Measurements from ENCODE around the gene EXOSC1. TPM values are rescaled to one million over a fixed set of nuclear protein-coding genes. Genes with fewer than 3 reads are reported as not detected.

The EXOSC1 gene
- total and polyA plus RNA-seq, 2 donors (not counting 3 experiments of a cell fraction or from before 2014, with no cell fraction given) = 50.7 to 52.9 TPM

DNA sequence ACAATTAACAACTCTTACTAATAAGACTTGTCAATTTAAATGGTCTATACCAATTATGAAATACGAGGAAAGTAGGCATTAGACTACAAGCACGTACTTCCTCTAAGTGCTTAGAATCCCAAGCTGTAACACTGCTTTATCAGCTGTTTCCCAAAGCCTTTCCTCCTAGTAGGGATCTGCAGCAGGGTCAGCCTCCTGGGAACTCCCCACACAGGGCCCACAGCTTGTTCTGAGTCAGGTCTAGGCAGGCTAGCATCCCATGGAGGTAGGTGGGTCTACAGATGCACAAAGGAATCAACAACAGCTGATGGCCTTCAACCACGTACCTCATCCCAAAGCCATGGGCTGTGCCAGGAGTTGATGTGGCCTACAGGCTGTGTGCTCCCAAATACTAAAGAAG, 37.7 kb upstream of the EXOSC1 start:
- H3K27ac ChIP-seq (ENCODE audit: insufficient read depth, low read depth, low read length) = no peak overlapping the region
- no peak overlapping the region for H3K4me2 ChIP-seq (ENCODE audit: insufficient read depth, low read length)
- H3K79me2 ChIP-seq (ENCODE audit: control insufficient read depth, insufficient read depth, low read length) = peaks cover 43% of the 10 kb centered on the region
- no TSS peak for BruUV-seq (replicated peaks)
- DNase-seq (ENCODE audit: low read depth, low spot score) (peak; percentile 53), FAIRE-seq (no peak)
- dilution Hi-C loops (cut with MboI; ENCODE audit: extremely low pct_ligation_motif_present, low sequenced_read_pairs) (no loop called here), intact Hi-C loops (cut with micrococcal nuclease) (no loop called here)
- H3K9ac ChIP-seq (replicated peaks; ENCODE audit: extremely low read depth, insufficient read depth, low read length) = no peak overlapping the region
- H4K20me1 ChIP-seq (replicated peaks; ENCODE audit: control insufficient read depth, extremely low read depth, insufficient read depth, low read length) = peaks cover 2% of the 10 kb centered on the region
- TF ChIP-seq JUN (IDR thresholded peaks at IDR 0.05; ENCODE audit: borderline replicate concordance, insufficient read depth, insufficient read length, low read depth) (no peak), GATA2 (IDR thresholded peaks at IDR 0.05; ENCODE audit: insufficient read depth, insufficient read length, low read depth, low read length) (no peak), POLR2AphosphoS5 (IDR thresholded peaks at IDR 0.05; ENCODE audit: insufficient read depth, low read depth, low read length) (no peak), MAX (IDR thresholded peaks at IDR 0.05; ENCODE audit: insufficient read depth, insufficient read length) (no peak), CTCF (IDR thresholded peaks at IDR 0.05; ENCODE audit: extremely low read depth in 1 of 2, insufficient read depth in 1 of 2, low read depth in 1 of 2, low read length in 2 of 2) (no peak), FOS (IDR thresholded peaks at IDR 0.05; ENCODE audit: borderline replicate concordance, insufficient read depth, low read length) (no peak)
- H2AFZ ChIP-seq (ENCODE audit: low read depth, low read length) = no peak overlapping the region
- ChIA-PET CTCF (interaction anchor here (0.8 to 1.2 kb wide), 3 partner anchors 11 to 88 kb away, joined by 3 read pairs; no protein-coding TSS in a partner anchor), POLR2A (no interaction called here)
- no peaks in the 10 kb centered on the region for H3K4me1 ChIP-seq (ENCODE audit: control insufficient read depth, extremely low read depth, insufficient read depth, low read length)
- no peaks in the 10 kb centered on the region for H3K9me1 ChIP-seq (replicated peaks; ENCODE audit: control insufficient read depth, extremely low read depth, insufficient read depth, low read length)
- H3K9me3 ChIP-seq (replicated peaks; ENCODE audit: control insufficient read depth, insufficient read depth, low read length) = no peaks in the 10 kb centered on the region
- H3K36me3 ChIP-seq (ENCODE audit: control insufficient read depth in 2 of 2, extremely low read depth in 1 of 2, insufficient read depth in 2 of 2, low read length in 2 of 2) = peaks cover 5 to 12% of the 10 kb centered on the region in 2 experiments
- H3K27me3 ChIP-seq (ENCODE audit: control insufficient read depth in 2 of 2, insufficient read depth in 2 of 2, low read length in 2 of 2) = no peaks in the 10 kb centered on the region
- no peak overlapping the region for H3K4me3 ChIP-seq (replicated peaks in 1 of 3; ENCODE audit: insufficient read depth in 1 of 3, low read depth in 1 of 3, low read length in 3 of 3)
